Activated naive CD4-positive, alpha-beta T cell treated with anti-CD3 and anti-CD28 coated beads for 36 hours (primary cell): Measurements from ENCODE around the gene ZER1. TPM values are rescaled to one million over a fixed set of nuclear protein-coding genes. Genes with fewer than 3 reads are reported as not detected.

Experiments used
- CTCF ChIA-PET: fragments of 350-600 bp; sonication (Branson Sonifier 250); formaldehyde crosslinking; loops from one replicate; lab custom pipeline; 2021; ENCODE audit warnings: antibody characterized with exemption; lab: Charles Lee
- DNase-seq: peaks from one replicate; pipeline ENCODE4 v3.0.0-alpha.2; 2020
- H3K27ac Mint-ChIP-seq: one replicate; pipeline ENCODE4 v1.8.0; 2021; ENCODE audit warnings: mild to moderate bottlenecking, mixed read lengths
- H3K27me3 Mint-ChIP-seq: one replicate; pipeline ENCODE4 v1.8.0; 2021; ENCODE audit warnings: low read depth, mixed read lengths
- H3K36me3 Mint-ChIP-seq: one replicate; pipeline ENCODE4 v1.8.0; 2021; ENCODE audit warnings: low read depth, mixed read lengths
- H3K4me1 Mint-ChIP-seq: one replicate; pipeline ENCODE4 v1.8.0; 2021; ENCODE audit warnings: low read depth, mixed read lengths
- H3K4me3 Mint-ChIP-seq: one replicate; pipeline ENCODE4 v1.8.0; 2021; ENCODE audit warnings: mild to moderate bottlenecking, moderate library complexity, mixed read lengths
- H3K9me3 Mint-ChIP-seq: one replicate; pipeline ENCODE4 v1.8.0; 2021; ENCODE audit warnings: mixed read lengths
- intact Hi-C: fragments of 100-400 bp; cut with micrococcal nuclease; formaldehyde crosslinking; loops from one replicate; pipeline ENCODE4 v1.15.1; 2023
- total RNA-seq, 2 experiments: library from RNA; stranded (reverse); gene quantifications; one replicate each; pipeline ENCODE4 v1.2.3, GENCODE V29; 2021

The ZER1 gene
- 10 to 100 TPM in 1 of 2 experiments, 1 to 10 TPM in 1; 9.9 to 11.0 TPM for total RNA-seq

- CTCF ChIA-PET: interaction anchor here (0.6 to 0.9 kb wide), 2 partner anchors 14 to 17 kb away, joined by 3 to 4 read pairs; no protein-coding TSS in a partner anchor
- Mint-ChIP-seq H3K9me3 (peaks cover 2% of the 10 kb centered on the region), H3K27me3 (no peaks in the 10 kb centered on the region), H3K4me1 (peaks cover 24% of the 10 kb centered on the region), H3K36me3 (peaks cover 2% of the 10 kb centered on the region), H3K27ac (peak within 1 kb of the TSS; percentile 90), H3K4me3 (peak within 1 kb of the TSS; percentile 95)
- peak; percentile 95 for DNase-seq
- intact Hi-C loops: loop anchor here (1.0 to 5.0 kb wide), 7 partner anchors 15 to 400 kb away; partner anchors contain the start of genes DYNC2I2, ENDOG, SET and SPTAN1
These were observed at the start of gene ZER1 for GRCh38 chr9:128771745-128772519. ZER1 (minus strand) TSS chr9:128771927; CDS start chr9:128755565, 16,362 bp downstream.

GRCh38 chr9:128820665-128821583, 49.2 kb upstream of the ZER1 start:
- CTCF ChIA-PET: interaction anchor here (0.6 kb wide), 1 partner anchor 511 kb away, joined by 3 read pairs; no protein-coding TSS in a partner anchor
- intact Hi-C loops: no loop called here
- Mint-ChIP-seq H3K4me3 (no peak overlapping the region), H3K9me3 (no peaks in the 10 kb centered on the region), H3K36me3 (peaks cover 10% of the 10 kb centered on the region), H3K27ac (no peak overlapping the region), H3K4me1 (peaks cover 22% of the 10 kb centered on the region), H3K27me3 (no peaks in the 10 kb centered on the region)
- DNase-seq: no peak

- H3K27ac Mint-ChIP-seq: no peak overlapping the region
- H3K27me3 Mint-ChIP-seq: no peaks in the 10 kb centered on the region
- CTCF ChIA-PET: interaction anchor here (0.6 to 3.3 kb wide), 5 partner anchors 9 to 512 kb away, joined by 3 to 21 read pairs (median 10); partner anchors contain the start of genes SH3GLB2 and SPOUT1
- H3K4me1 Mint-ChIP-seq: peaks cover 22% of the 10 kb centered on the region
- DNase-seq: no peak
- no peaks in the 10 kb centered on the region for H3K9me3 Mint-ChIP-seq
- intact Hi-C loops: loop anchor here (2.0 to 5.0 kb wide), 5 partner anchors 117 to 1757 kb away; partner anchors contain the start of genes CRAT, FUBP3, PKN3 and PTPA
- H3K36me3 Mint-ChIP-seq: peaks cover 10% of the 10 kb centered on the region
- H3K4me3 Mint-ChIP-seq: peak overlapping the region; percentile 41
These were observed 48.3 kb upstream of the ZER1 start for GRCh38 chr9:128819716-128820664.

GRCh38 chr9:128818839-128819715, 47.4 kb upstream of the ZER1 start:
- intact Hi-C loops: loop anchor here (1.0 to 5.0 kb wide), 9 partner anchors 10 to 1758 kb away; partner anchors contain the start of genes CRAT, FUBP3, PKN3 and PTPA
- no peaks in the 10 kb centered on the region for H3K27me3 Mint-ChIP-seq
- peak; percentile 43 for DNase-seq
- H3K36me3 Mint-ChIP-seq: peaks cover 6% of the 10 kb centered on the region
- no peaks in the 10 kb centered on the region for H3K9me3 Mint-ChIP-seq
- H3K27ac Mint-ChIP-seq: no peak overlapping the region
- CTCF ChIA-PET: interaction anchor here (0.5 to 3.3 kb wide), 18 partner anchors 10 to 259 kb away, joined by 3 to 21 read pairs (median 4); partner anchors contain the start of genes SH3GLB2 and SPOUT1
- H3K4me3 Mint-ChIP-seq: peak overlapping the region; percentile 76
- H3K4me1 Mint-ChIP-seq: peaks cover 22% of the 10 kb centered on the region

- Mint-ChIP-seq H3K4me1 (peaks cover 22% of the 10 kb centered on the region), H3K27ac (peak within 1 kb of the TSS; percentile 24), H3K4me3 (peak within 1 kb of the TSS; percentile 82), H3K9me3 (no peaks in the 10 kb centered on the region), H3K27me3 (no peaks in the 10 kb centered on the region), H3K36me3 (peaks cover 6% of the 10 kb centered on the region)
- DNase-seq: peak; percentile 98
- intact Hi-C loops: loop anchor here (1.0 to 5.0 kb wide), 9 partner anchors 11 to 1759 kb away; partner anchors contain the start of genes CRAT, FUBP3, PKN3 and PTPA
- CTCF ChIA-PET: interaction anchor here (0.6 to 3.3 kb wide), 23 partner anchors 9 to 395 kb away, joined by 3 to 21 read pairs (median 4); partner anchors contain the start of genes SH3GLB2 and SPOUT1
These were observed 46.5 kb upstream of the ZER1 start, which contains the start of gene ENDOG for GRCh38 chr9:128818099-128818838. ENDOG (plus strand) TSS chr9:128818500; CDS start chr9:128818685, 185 bp downstream.

- Mint-ChIP-seq H3K36me3 (peaks cover 3% of the 10 kb centered on the region), H3K4me1 (no peaks in the 10 kb centered on the region), H3K27me3 (no peaks in the 10 kb centered on the region), H3K4me3 (no peak overlapping the region), H3K27ac (no peak overlapping the region), H3K9me3 (no peaks in the 10 kb centered on the region)
- no peak for DNase-seq
- CTCF ChIA-PET: interaction anchor here (0.6 to 2.5 kb wide), 3 partner anchors 8 to 101 kb away, joined by 3 to 10 read pairs (median 4); partner anchors contain the start of gene ENDOG
- intact Hi-C loops: no loop called here
These were observed 39.1 kb upstream of the ZER1 start for GRCh38 chr9:128810873-128811272.

- DNase-seq: no peak
- Mint-ChIP-seq H3K27me3 (no peaks in the 10 kb centered on the region), H3K9me3 (no peaks in the 10 kb centered on the region), H3K27ac (no peak overlapping the region), H3K4me1 (no peaks in the 10 kb centered on the region), H3K4me3 (no peak overlapping the region), H3K36me3 (peaks cover 3% of the 10 kb centered on the region)
- CTCF ChIA-PET: interaction anchor here (1.1 to 2.5 kb wide), 2 partner anchors 9 to 70 kb away, joined by 3 to 10 read pairs; partner anchors contain the start of gene ENDOG
- intact Hi-C loops: no loop called here
These were observed 38.1 kb upstream of the ZER1 start for GRCh38 chr9:128809831-128810230.

GRCh38 chr9:128809036-128809599, 37.4 kb upstream of the ZER1 start:
- H3K9me3 Mint-ChIP-seq: no peaks in the 10 kb centered on the region
- no peak overlapping the region for H3K4me3 Mint-ChIP-seq
- intact Hi-C loops: no loop called here
- CTCF ChIA-PET: interaction anchor here (2.5 kb wide), 1 partner anchor 10 kb away, joined by 10 read pairs; the partner anchor contains the start of gene ENDOG
- no peaks in the 10 kb centered on the region for H3K27me3 Mint-ChIP-seq
- no peak for DNase-seq
- no peaks in the 10 kb centered on the region for H3K4me1 Mint-ChIP-seq
- no peak overlapping the region for H3K27ac Mint-ChIP-seq
- peaks cover 3% of the 10 kb centered on the region for H3K36me3 Mint-ChIP-seq

GRCh38 chr9:128808543-128808942, 36.8 kb upstream of the ZER1 start:
- CTCF ChIA-PET: interaction anchor here (2.5 kb wide), 1 partner anchor 10 kb away, joined by 10 read pairs; the partner anchor contains the start of gene ENDOG
- H3K4me3 Mint-ChIP-seq: no peak overlapping the region
- no peak for DNase-seq
- no peaks in the 10 kb centered on the region for H3K27me3 Mint-ChIP-seq
- peak overlapping the region; percentile 65 for H3K27ac Mint-ChIP-seq
- no peaks in the 10 kb centered on the region for H3K4me1 Mint-ChIP-seq
- H3K9me3 Mint-ChIP-seq: no peaks in the 10 kb centered on the region
- peaks cover 3% of the 10 kb centered on the region for H3K36me3 Mint-ChIP-seq
- intact Hi-C loops: no loop called here
